GM12878 (cell line): ENCODE results near the gene FBXL15. TPM values are rescaled to one million over a fixed set of nuclear protein-coding genes. Genes with fewer than 3 reads are reported as not detected.

Source experiments
- ATAC-seq: fragments of 200-7000 bp; cut with Tn5 transposase; 3 replicates; pipeline ENCODE4 v1.9.1; 2020; ENCODE audit warnings: mild to moderate bottlenecking, moderate library complexity
- BruUV-seq: library from RNA; stranded (reverse); fragments of 400-500 nt; replicated peaks from 2 replicates; lab custom pipeline; 2021; lab: Mats Ljungman, UMichigan
- CTCF ChIA-PET: fragments of 300-600 bp; sonication (Branson Sonifier 250); formaldehyde crosslinking; extraction: SDS; loops from one replicate; lab custom pipeline; 2021; ENCODE audit warnings: inconsistent platforms; lab: Yijun Ruan, JAX
- POLR2A ChIA-PET: fragments of 350-600 bp; formaldehyde crosslinking; extraction: SDS; loops from one replicate; lab custom pipeline; 2021; ENCODE audit warnings: inconsistent platforms; lab: Charles Lee
- RAD21 ChIA-PET: fragments of 300-600 bp; sonication (Branson Sonifier 250); formaldehyde crosslinking; loops from one replicate; lab custom pipeline; 2023; ENCODE audit warnings: antibody characterized with exemption; ENCODE audit not compliant: unreplicated experiment; lab: Charles Lee
- SMC1A ChIA-PET: fragments of 300-600 bp; sonication (Branson Sonifier 250); formaldehyde crosslinking; loops from one replicate; lab custom pipeline; 2023; ENCODE audit not compliant: unreplicated experiment, uncharacterized antibody; lab: Charles Lee
- DNase-seq: peaks from one replicate; pipeline ENCODE4 v3.0.0-alpha.2; 2011; ENCODE audit warnings: low read depth, low spot score
- FAIRE-seq: peaks from 3 replicates; lab custom pipeline; 2011; peaks lifted over from hg19 to GRCh38; lab: Jason Lieb, UNC
- H2AFZ ChIP-seq: 2 replicates; pipeline ENCODE4 v1.6.0; 2011; ENCODE audit warnings: low read depth, low read length, control low read depth; ENCODE audit not compliant: control insufficient read depth
- H3K27ac ChIP-seq: 2 replicates; pipeline ENCODE4 v1.5.1; 2011; ENCODE audit warnings: control low read depth; ENCODE audit not compliant: control insufficient read depth, insufficient read depth
- H3K27me3 ChIP-seq, 2 experiments: replicated peaks in 1 of 2; 2 replicates each; pipeline versions ENCODE4 v1.6.0 to v1.6.1; 2011; ENCODE audit warnings: low read length in 1 of 2; ENCODE audit not compliant: control insufficient read depth in 2 of 2, insufficient read depth in 2 of 2
- H3K36me3 ChIP-seq, 2 experiments: 2 replicates each; pipeline ENCODE4 v1.5.1; 2011; ENCODE audit warnings: low read length in 1 of 2; ENCODE audit not compliant: control insufficient read depth in 2 of 2, insufficient read depth in 2 of 2
- H3K4me1 ChIP-seq: 2 replicates; pipeline ENCODE4 v1.6.1; 2011; ENCODE audit warnings: mild to moderate bottlenecking, low read length, moderate library complexity, mixed read lengths; ENCODE audit not compliant: control insufficient read depth, insufficient read depth
- H3K4me2 ChIP-seq: 2 replicates; pipeline ENCODE4 v1.6.0; 2011; ENCODE audit warnings: control low read depth; ENCODE audit not compliant: control insufficient read depth, insufficient read depth
- H3K4me3 ChIP-seq: fragments of 200-600 bp; sonication (generic); 2 replicates; pipeline ENCODE4 v1.5.1; 2016
- H3K79me2 ChIP-seq: 2 replicates; pipeline ENCODE4 v1.6.0; 2011; ENCODE audit warnings: low read length; ENCODE audit not compliant: control insufficient read depth, insufficient read depth
- H3K9ac ChIP-seq: 2 replicates; pipeline ENCODE4 v1.8.0; 2011; ENCODE audit warnings: low read length, control low read depth, mixed read lengths; ENCODE audit not compliant: control insufficient read depth, insufficient read depth
- H3K9me3 ChIP-seq: replicated peaks from 3 replicates; pipeline ENCODE4 v1.5.1; 2011; ENCODE audit warnings: mild to moderate bottlenecking, low read length; ENCODE audit not compliant: control insufficient read depth, insufficient read depth
- H4K20me1 ChIP-seq: 2 replicates; pipeline ENCODE4 v1.6.0; 2011; ENCODE audit not compliant: control insufficient read depth, insufficient read depth
- BCL3 ChIP-seq: IDR thresholded peaks from 2 replicates; pipeline ENCODE4 v1.6.1; 2011; ENCODE audit warnings: borderline replicate concordance, low read depth, mild to moderate bottlenecking, moderate library complexity, low read length; ENCODE audit not compliant: insufficient read depth, poor library complexity, severe bottlenecking
- BHLHE40 ChIP-seq, 2 experiments: fragments of 450-650 bp in 1 of 2; IDR thresholded peaks; 2 replicates each; pipeline ENCODE4 v1.6.1; 2011 to 2017; ENCODE audit warnings: low read depth in 2 of 2, borderline replicate concordance in 1 of 2, improper control_type of control experiment in 1 of 2, low read length in 1 of 2, mild to moderate bottlenecking in 1 of 2
- BMI1 ChIP-seq: fragments of 450-650 bp; IDR thresholded peaks from 2 replicates; pipeline ENCODE4 v1.6.1; 2016; ENCODE audit warnings: mild to moderate bottlenecking, moderate library complexity, borderline replicate concordance
- CBFB ChIP-seq: IDR thresholded peaks from 2 replicates; pipeline ENCODE4 v1.6.1; 2016; ENCODE audit warnings: antibody characterized with exemption, low read depth
- CREM ChIP-seq: IDR thresholded peaks from 2 replicates; pipeline ENCODE4 v1.6.1; 2014; ENCODE audit warnings: antibody characterized with exemption, low read depth
- EED ChIP-seq: sonication (generic); IDR thresholded peaks from 2 replicates; pipeline ENCODE4 v1.6.1; 2016; ENCODE audit warnings: antibody characterized with exemption, low read depth
- EGR1 ChIP-seq, 2 experiments: IDR thresholded peaks; 1 replicate in 1 of 2; 2 replicates in 1 of 2; pipeline ENCODE4 v1.6.1; 2011 to 2012; ENCODE audit warnings: low read depth in 2 of 2, low read length in 2 of 2, borderline replicate concordance in 1 of 2, mild to moderate bottlenecking in 1 of 2, moderate library complexity in 1 of 2
- KDM1A ChIP-seq: fragments of 200-600 bp; sonication (generic); IDR thresholded peaks from 2 replicates; pipeline ENCODE4 v1.6.1; 2016; ENCODE audit warnings: borderline replicate concordance
- MYB ChIP-seq: fragments of 150-350 bp; IDR thresholded peaks from 2 replicates; pipeline ENCODE4 v1.6.1; 2014; ENCODE audit warnings: mild to moderate bottlenecking, low read depth, low read length, borderline replicate concordance
- NFYB ChIP-seq: IDR thresholded peaks from 2 replicates; pipeline ENCODE4 v1.6.1; 2011; ENCODE audit warnings: low read depth, mild to moderate bottlenecking, low read length, improper control_type of control experiment, moderate library complexity; ENCODE audit not compliant: insufficient read depth
- PAX8 ChIP-seq: fragments of 450-650 bp; IDR thresholded peaks from 2 replicates; pipeline ENCODE4 v1.6.1; 2017; ENCODE audit warnings: mild to moderate bottlenecking, moderate library complexity
- PBX3 ChIP-seq: IDR thresholded peaks from 2 replicates; pipeline ENCODE4 v1.6.1; 2011; ENCODE audit warnings: mild to moderate bottlenecking, low read depth, low read length, moderate library complexity; ENCODE audit not compliant: insufficient replicate concordance
- POLR2A ChIP-seq: IDR thresholded peaks from 2 replicates; pipeline ENCODE4 v1.6.1; 2011; ENCODE audit warnings: low read depth, mild to moderate bottlenecking, low read length
- POLR2AphosphoS5 ChIP-seq: IDR thresholded peaks from 2 replicates; pipeline ENCODE4 v1.6.1; 2011; ENCODE audit warnings: mild to moderate bottlenecking, low read length, inconsistent platforms
- RAD51 ChIP-seq: fragments of 450-650 bp; IDR thresholded peaks from 2 replicates; pipeline ENCODE4 v1.6.1; 2016; ENCODE audit warnings: moderate library complexity, mild to moderate bottlenecking, inconsistent platforms
- RFX5 ChIP-seq: IDR thresholded peaks from 2 replicates; pipeline ENCODE4 v1.6.1; 2011; ENCODE audit warnings: low read depth, low read length, improper control_type of control experiment
- RUNX3 ChIP-seq: IDR thresholded peaks from 2 replicates; pipeline ENCODE4 v1.6.1; 2012; ENCODE audit warnings: low read length, inconsistent platforms
- SMAD5 ChIP-seq: IDR thresholded peaks from 2 replicates; pipeline ENCODE4 v1.6.1; 2016; ENCODE audit warnings: antibody characterized with exemption, low read depth
- TARDBP ChIP-seq: IDR thresholded peaks from 2 replicates; pipeline ENCODE4 v1.6.1; 2016; ENCODE audit warnings: borderline replicate concordance
- YBX1 ChIP-seq: fragments of 450-650 bp; IDR thresholded peaks from 2 replicates; pipeline ENCODE4 v1.6.1; 2016; ENCODE audit warnings: antibody characterized with exemption
- ZBED1 ChIP-seq: IDR thresholded peaks from 2 replicates; pipeline ENCODE4 v1.6.1; 2016; ENCODE audit warnings: borderline replicate concordance
- ZZZ3 ChIP-seq: IDR thresholded peaks from 2 replicates; pipeline ENCODE4 v1.6.1; 2011; ENCODE audit warnings: low read depth; ENCODE audit not compliant: control insufficient read depth, insufficient read length
- WGBS: methylation state at CpG from one replicate; pipeline ENCODE4 v1.1.6; 2016; ENCODE audit warnings: low lambda C conversion rate; ENCODE audit not compliant: insufficient replicate concordance, insufficient coverage; ENCODE audit errors: missing lambda C conversion rate; 5-methylcytosine and 5-hydroxymethylcytosine counted together
- in situ Hi-C: fragments of 300-500 bp; cut with MboI; formaldehyde crosslinking; loops from 9 replicates; pipeline ENCODE4 v1.14.3; 2018; ENCODE audit warnings: mixed read lengths
- intact Hi-C: fragments of 100-400 bp; cut with micrococcal nuclease; formaldehyde crosslinking; loops from one replicate; pipeline ENCODE4 v1.14.2; 2022; ENCODE audit not compliant: unreplicated experiment
- polyA plus RNA-seq, 11 experiments: library from polyadenylated mRNA; depleted of rRNA in 4 of 11; unstranded in 6 of 11; stranded (reverse) in 5 of 11; fragments of >200 nt; fragmentation: Nextera tagmentation in 4 of 11; fragmentation: Illumina TruSeq in 1 of 11; extraction: Ambion mirVana in 4 of 11; extraction: Trizol in 1 of 11; gene quantifications; 1 replicate in 1 of 11; 2 replicates in 10 of 11; pipeline versions ENCODE4 v1.2.1 to v1.2.3, GENCODE V29; 2011 to 2016; ENCODE audit warnings: inconsistent platforms in 2 of 11, missing spikeins in 2 of 11, low read depth in 1 of 11
- total RNA-seq, 4 experiments: library from RNA; depleted of rRNA in 3 of 4; stranded (reverse); fragments of >200 nt in 3 of 4; fragmentation: Illumina TruSeq in 1 of 4; extraction: Trizol in 1 of 4; gene quantifications; 2 replicates each; pipeline versions ENCODE4 v1.2.1 to v1.2.3, GENCODE V29; 2013 to 2021

FBXL15 gene
- total and polyA plus RNA-seq, 10 of the 15 experiments (the other 5 are each of a cell fraction or from before 2014, with no cell fraction given) = 0.13 to 21.3 (median 7.9) TPM

- peak overlapping the region; percentile 70 for H3K9ac ChIP-seq
- peaks cover 11% of the 10 kb centered on the region for H3K79me2 ChIP-seq
- ATAC-seq = peak; percentile 8
- H3K9me3 ChIP-seq = no peaks in the 10 kb centered on the region
- H3K27ac ChIP-seq = peak overlapping the region; percentile 58
- no peaks in the 10 kb centered on the region for H3K36me3 ChIP-seq
- H2AFZ ChIP-seq = peak overlapping the region; percentile 85
- intact Hi-C loops = no loop called here
- H4K20me1 ChIP-seq = no peaks in the 10 kb centered on the region
- no peak for DNase-seq
- ChIA-PET RAD21 (interaction anchor here (0.6 to 3.0 kb wide), 5 partner anchors 15 to 308 kb away, joined by 4 to 16 read pairs (median 6); partner anchors contain the start of genes C10orf95 and FBXL15), CTCF (interaction anchor here (0.7 to 2.6 kb wide), 11 partner anchors 13 to 209 kb away, joined by 3 to 8 read pairs (median 3); partner anchors contain the start of gene C10orf95), SMC1A (interaction anchor here (0.8 to 5.5 kb wide), 7 partner anchors 11 to 63 kb away, joined by 3 to 42 read pairs (median 5); partner anchors contain the start of genes C10orf95 and FBXL15), POLR2A (interaction anchor here (0.5 to 5.5 kb wide), 8 partner anchors 13 to 156 kb away, joined by 3 to 42 read pairs (median 10); partner anchors contain the start of genes C10orf95, FBXL15 and NFKB2)
- no peaks in the 10 kb centered on the region for H3K27me3 ChIP-seq
- H3K4me3 ChIP-seq = peak overlapping the region; percentile 74; the same call in 1 of the 2 replicates
- H3K4me1 ChIP-seq = peaks cover 22% of the 10 kb centered on the region
- peak overlapping the region; percentile 97 for H3K4me2 ChIP-seq
- in situ Hi-C loops = no loop called here
- FAIRE-seq = peak; percentile 41
- BruUV-seq = no TSS peak
- 1% methylated on average over 14 of the region's 14 CpGs for WGBS
- TF ChIP-seq RUNX3 = peak; percentile 59
- TF ChIP-seq MYB = no peak
- TF ChIP-seq PAX8 = no peak
- no peak for TF ChIP-seq NFYB
- no peak for TF ChIP-seq YBX1
- no peak for TF ChIP-seq RAD51
- TF ChIP-seq ZBED1 = no peak
- peak; percentile 32; the same call in 1 of the 2 replicates for TF ChIP-seq SMAD5
- TF ChIP-seq TARDBP = no peak
- TF ChIP-seq KDM1A = no peak
- no peak for TF ChIP-seq ZZZ3
- TF ChIP-seq CREM = peak; percentile 24; the same call in 1 of the 2 replicates
- TF ChIP-seq BCL3 = no peak
- TF ChIP-seq POLR2A = peak; percentile 73
- peak in 1 of 2 experiments; percentile 87; a peak in 2 of 3 replicates for TF ChIP-seq EGR1 (IDR thresholded peaks at IDR 0.05; ENCODE audit: borderline replicate concordance in 1 of 2, low read depth in 2 of 2, low read length in 2 of 2)
- TF ChIP-seq POLR2AphosphoS5 = peak; percentile 62; the same call in 1 of the 2 replicates
- TF ChIP-seq PBX3 = no peak
- no peak for TF ChIP-seq RFX5
- TF ChIP-seq BHLHE40 (IDR thresholded peaks at IDR 0.05; ENCODE audit: borderline replicate concordance in 1 of 2, low read depth in 2 of 2, low read length in 1 of 2) = no peak
- TF ChIP-seq BMI1 = no peak
- 0 out of 2 replicates have a peak, but pooled peaks have one; percentile 18 for TF ChIP-seq CBFB
- TF ChIP-seq EED = no peak
Measured at GRCh38 chr10:102435529-102436233, 15.0 kb downstream of the FBXL15 start.
